ENCODE data around the gene IGHMBP2. TPM values are rescaled to one million over a fixed set of nuclear protein-coding genes. Genes with fewer than 3 reads are reported as not detected.
A peak's percentile ranks its signal among the peaks of the same experiment; 100 is the strongest.

Gene IGHMBP2
- total RNA-seq, 4 donors from 2014 or later: 25.2 to 195 (median 111) TPM

GRCh38 chr11:68890490-68891231, 13.0 kb upstream of the IGHMBP2 start:
- H3K27ac ChIP-seq: peak overlapping the region; percentile 13 to 74 (median 32)
- no peaks in the 10 kb centered on the region for H3K27me3 ChIP-seq
- TF ChIP-seq CTCF (IDR thresholded peaks at IDR 0.05) (no peak), POLR2AphosphoS5 (IDR thresholded peaks at IDR 0.05) (peak in 1 of 3 donors; percentile 22), EP300 (IDR thresholded peaks at IDR 0.05; ENCODE audit: low read depth) (no peak), POLR2A (IDR thresholded peaks at IDR 0.05) (no peak)
- H3K36me3 ChIP-seq: peaks cover 0 to 25% (median 12%) of the 10 kb centered on the region in 4 donors
- WGBS, 2 donors (ENCODE audit: low coverage in 1 of 2): 71 to 90% methylated on average over 4 to 17 of the region's 17 CpGs
- in situ Hi-C loops (cut with MboI; ENCODE audit: low pct_ligation_motif_present in 1 of 4, low pct_unique_long_range_greater_than_20kb in 1 of 4, low sequenced_read_pairs in 3 of 4): no loop called here
- intact Hi-C loops (cut with DNase I; ENCODE audit: low total_unique reads): no loop called here
- no peak overlapping the region for H3K4me3 ChIP-seq
- no peaks in the 10 kb centered on the region for H3K9me3 ChIP-seq
- DNase-seq: peak; percentile 28
- peaks cover 0 to 6% (median 0%) of the 10 kb centered on the region in 4 donors for H3K4me1 ChIP-seq

GRCh38 chr11:68891351-68891948, 12.2 kb upstream of the IGHMBP2 start:
- TF ChIP-seq POLR2AphosphoS5 (IDR thresholded peaks at IDR 0.05) (no peak), POLR2A (IDR thresholded peaks at IDR 0.05) (no peak), CTCF (IDR thresholded peaks at IDR 0.05) (no peak), EP300 (IDR thresholded peaks at IDR 0.05; ENCODE audit: low read depth) (no peak)
- no peaks in the 10 kb centered on the region for H3K27me3 ChIP-seq
- DNase-seq: no peak
- H3K4me3 ChIP-seq: no peak overlapping the region
- peaks cover 0 to 6% (median 0%) of the 10 kb centered on the region in 4 donors for H3K4me1 ChIP-seq
- peaks cover 0 to 33% (median 17%) of the 10 kb centered on the region in 4 donors for H3K36me3 ChIP-seq
- no peaks in the 10 kb centered on the region for H3K9me3 ChIP-seq
- H3K27ac ChIP-seq: peak overlapping the region in 2 of 4 donors; percentile 41 to 74
- in situ Hi-C loops (cut with MboI; ENCODE audit: low pct_ligation_motif_present in 1 of 4, low pct_unique_long_range_greater_than_20kb in 1 of 4, low sequenced_read_pairs in 3 of 4) (no loop called here), intact Hi-C loops (cut with DNase I; ENCODE audit: low total_unique reads) (no loop called here)
- 80% methylated on average over 15 of the region's 17 CpGs; no CpG with 5 or more reads in 1 of the 2 donors for WGBS, 2 donors (ENCODE audit: low coverage in 1 of 2)

GRCh38 chr11:68892576-68892975, 11.1 kb upstream of the IGHMBP2 start:
- Histone ChIP-seq H3K9me3 (no peaks in the 10 kb centered on the region), H3K27me3 (no peaks in the 10 kb centered on the region), H3K4me3 (no peak overlapping the region), H3K4me1 (peaks cover 0 to 6% (median 0%) of the 10 kb centered on the region in 4 donors), H3K36me3 (peaks cover 0 to 44% (median 24%) of the 10 kb centered on the region in 4 donors), H3K27ac (no peak overlapping the region)
- TF ChIP-seq POLR2AphosphoS5 (IDR thresholded peaks at IDR 0.05): no peak
- no peak for TF ChIP-seq EP300 (IDR thresholded peaks at IDR 0.05; ENCODE audit: low read depth)
- TF ChIP-seq POLR2A (IDR thresholded peaks at IDR 0.05): no peak
- TF ChIP-seq CTCF (IDR thresholded peaks at IDR 0.05): no peak
- intact Hi-C loops (cut with DNase I; ENCODE audit: low total_unique reads) (no loop called here), in situ Hi-C loops (cut with MboI; ENCODE audit: low pct_ligation_motif_present in 1 of 4, low pct_unique_long_range_greater_than_20kb in 1 of 4, low sequenced_read_pairs in 3 of 4) (no loop called here)
- no peak for DNase-seq
- WGBS, 2 donors (ENCODE audit: low coverage in 1 of 2): 91 to 93% methylated on average over 7 to 20 of the region's 20 CpGs

- H3K36me3 ChIP-seq: peaks cover 0 to 51% (median 25%) of the 10 kb centered on the region in 4 donors
- no peak overlapping the region for H3K27ac ChIP-seq
- 85% methylated on average over 5 of the region's 5 CpGs; no CpG with 5 or more reads in 1 of the 2 donors for WGBS, 2 donors (ENCODE audit: low coverage in 1 of 2)
- H3K4me1 ChIP-seq: peaks cover 0 to 6% (median 0%) of the 10 kb centered on the region in 4 donors
- intact Hi-C loops (cut with DNase I; ENCODE audit: low total_unique reads): no loop called here
- TF ChIP-seq POLR2A (IDR thresholded peaks at IDR 0.05): no peak
- no peak for TF ChIP-seq POLR2AphosphoS5 (IDR thresholded peaks at IDR 0.05)
- no peak for TF ChIP-seq EP300 (IDR thresholded peaks at IDR 0.05; ENCODE audit: low read depth)
- no peak for TF ChIP-seq CTCF (IDR thresholded peaks at IDR 0.05)
- H3K27me3 ChIP-seq: no peaks in the 10 kb centered on the region
- H3K4me3 ChIP-seq: no peak overlapping the region
- DNase-seq: no peak
- in situ Hi-C loops (cut with MboI; ENCODE audit: low pct_ligation_motif_present in 1 of 4, low pct_unique_long_range_greater_than_20kb in 1 of 4, low sequenced_read_pairs in 3 of 4): no loop called here
- no peaks in the 10 kb centered on the region for H3K9me3 ChIP-seq
Measured at GRCh38 chr11:68893282-68893681, 10.4 kb upstream of the IGHMBP2 start.
